ACHN (cell line): ENCODE results near the gene PITPNC1.

Experiments
- DNase-seq: peaks from one replicate; pipeline ENCODE4 v3.0.0-alpha.2; 2015
- in situ Hi-C: cut with HindIII; loops from 2 replicates; pipeline ENCODE4 v1.10.0; 2017; ENCODE audit warnings: low sequenced_read_pairs, low pct_ligation_motif_present, low pct_unique_long_range_greater_than_20kb

The PITPNC1 gene

DNA sequence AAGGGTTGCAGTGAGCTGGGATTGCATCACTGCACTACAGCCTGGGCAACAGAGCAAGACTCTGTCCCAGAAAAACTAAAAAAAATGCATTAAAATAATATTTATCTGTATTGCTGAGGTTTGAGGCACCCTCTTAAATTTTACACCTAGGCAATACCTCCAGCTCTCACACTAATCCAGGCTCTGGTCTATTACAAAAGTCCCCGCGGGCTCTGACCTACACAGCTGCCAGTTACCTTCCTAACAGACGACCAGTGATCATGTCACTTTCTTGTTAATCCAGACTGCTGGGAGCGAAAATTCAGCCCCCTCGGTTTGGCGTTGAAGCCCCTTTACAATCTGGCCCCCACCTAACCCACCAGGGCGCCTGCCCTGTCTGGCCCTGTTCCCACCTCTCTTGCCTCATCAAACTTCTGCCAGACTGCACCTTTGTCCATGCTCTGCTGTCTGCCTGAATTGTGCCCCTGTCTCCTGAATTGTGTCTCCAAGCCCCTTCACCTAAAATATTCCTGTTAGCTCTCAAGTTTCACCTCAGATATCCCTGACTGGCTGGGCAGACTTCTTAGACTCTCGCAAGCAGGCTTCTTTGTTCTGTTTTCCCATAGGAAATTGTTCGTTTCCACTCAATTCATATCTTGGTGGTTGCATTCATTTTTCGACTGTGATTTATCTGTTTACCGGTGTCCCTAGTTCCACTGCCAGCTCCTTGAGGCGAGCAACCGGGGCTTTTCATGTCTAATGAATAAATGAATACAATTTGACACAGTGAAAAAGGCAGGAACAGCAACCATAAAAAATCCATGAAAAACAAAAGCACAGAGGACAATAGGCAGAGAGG, 65.9 kb downstream of the PITPNC1 start:
- in situ Hi-C loops, result no loop called here

DNA sequence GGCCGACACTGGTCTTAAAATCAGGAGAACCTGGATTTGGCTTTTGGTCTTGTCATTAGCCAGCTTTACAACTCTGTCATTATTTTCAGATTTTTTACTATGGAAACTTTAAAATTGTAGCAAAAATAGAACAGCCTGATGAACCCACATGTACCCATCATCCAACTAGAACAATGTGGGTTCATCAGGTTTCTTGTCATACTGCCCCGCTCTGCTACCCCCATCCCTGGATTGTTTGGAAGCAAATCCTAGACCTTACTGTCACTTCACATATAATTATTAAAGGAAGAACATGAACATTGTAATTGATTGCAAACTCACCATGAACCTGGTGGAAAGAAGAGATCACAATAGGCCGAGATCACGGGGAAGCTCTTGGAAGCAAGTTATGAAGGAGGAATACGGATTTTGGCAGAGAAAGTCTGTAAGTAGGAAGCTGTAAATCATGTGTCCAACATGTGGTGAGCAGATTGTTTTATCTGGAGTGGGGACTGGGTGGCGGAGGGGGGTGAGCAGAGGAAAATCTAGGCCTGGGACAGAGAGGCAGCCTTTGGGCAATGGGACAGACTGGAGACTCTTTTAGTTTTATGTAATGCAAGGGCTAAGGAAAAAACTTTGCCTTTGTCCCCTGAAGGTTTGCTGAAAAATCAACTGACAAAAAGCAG, 67.0 kb downstream of the PITPNC1 start:
- in situ Hi-C loops, result no loop called here
- DNase-seq, result no peak

More for the DNA sequence above, 65.9 kb downstream of the PITPNC1 start:
- DNase-seq, result no peak

DNA sequence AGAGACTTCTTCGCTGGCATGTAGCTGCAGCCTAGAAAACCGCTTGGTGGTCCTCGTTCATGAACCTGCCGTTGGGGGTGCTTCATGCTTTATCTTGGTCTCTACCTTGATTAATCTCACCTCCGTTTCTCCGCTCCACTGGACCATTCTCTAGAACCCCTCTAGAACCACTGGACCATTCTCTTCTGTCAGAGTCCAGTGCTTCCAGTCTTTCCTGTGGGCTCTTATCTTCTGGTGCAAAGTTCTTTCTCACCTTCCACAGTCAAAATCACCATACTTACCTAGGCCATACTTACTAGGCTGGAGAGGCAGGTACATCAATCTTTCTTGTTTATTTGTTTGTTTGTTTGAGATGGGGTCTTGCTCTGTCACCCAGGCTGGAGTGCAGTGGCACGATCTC, 71.4 kb downstream of the PITPNC1 start:
- in situ Hi-C loops, result no loop called here
- no peak for DNase-seq

DNA sequence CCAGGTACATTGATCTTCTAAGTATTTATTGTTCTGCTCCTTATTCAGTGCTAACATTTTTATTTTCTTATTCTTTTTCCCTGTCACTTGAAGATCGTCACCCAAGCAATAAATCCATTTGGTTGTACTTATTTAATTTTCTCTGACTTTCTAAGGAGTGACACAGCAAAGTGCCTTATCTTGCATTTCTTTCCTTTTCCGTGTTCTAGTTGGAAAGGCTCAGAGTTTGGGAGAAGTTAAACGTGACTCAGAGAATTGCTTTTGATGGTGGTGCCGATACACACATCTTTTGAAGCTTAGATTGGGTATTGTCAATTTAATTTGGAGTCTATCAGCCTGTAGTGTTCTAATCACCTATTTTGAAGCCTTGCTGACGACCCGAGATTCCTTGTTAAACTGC, 72.0 kb downstream of the PITPNC1 start:
- in situ Hi-C loops, result no loop called here
- no peak for DNase-seq

DNA sequence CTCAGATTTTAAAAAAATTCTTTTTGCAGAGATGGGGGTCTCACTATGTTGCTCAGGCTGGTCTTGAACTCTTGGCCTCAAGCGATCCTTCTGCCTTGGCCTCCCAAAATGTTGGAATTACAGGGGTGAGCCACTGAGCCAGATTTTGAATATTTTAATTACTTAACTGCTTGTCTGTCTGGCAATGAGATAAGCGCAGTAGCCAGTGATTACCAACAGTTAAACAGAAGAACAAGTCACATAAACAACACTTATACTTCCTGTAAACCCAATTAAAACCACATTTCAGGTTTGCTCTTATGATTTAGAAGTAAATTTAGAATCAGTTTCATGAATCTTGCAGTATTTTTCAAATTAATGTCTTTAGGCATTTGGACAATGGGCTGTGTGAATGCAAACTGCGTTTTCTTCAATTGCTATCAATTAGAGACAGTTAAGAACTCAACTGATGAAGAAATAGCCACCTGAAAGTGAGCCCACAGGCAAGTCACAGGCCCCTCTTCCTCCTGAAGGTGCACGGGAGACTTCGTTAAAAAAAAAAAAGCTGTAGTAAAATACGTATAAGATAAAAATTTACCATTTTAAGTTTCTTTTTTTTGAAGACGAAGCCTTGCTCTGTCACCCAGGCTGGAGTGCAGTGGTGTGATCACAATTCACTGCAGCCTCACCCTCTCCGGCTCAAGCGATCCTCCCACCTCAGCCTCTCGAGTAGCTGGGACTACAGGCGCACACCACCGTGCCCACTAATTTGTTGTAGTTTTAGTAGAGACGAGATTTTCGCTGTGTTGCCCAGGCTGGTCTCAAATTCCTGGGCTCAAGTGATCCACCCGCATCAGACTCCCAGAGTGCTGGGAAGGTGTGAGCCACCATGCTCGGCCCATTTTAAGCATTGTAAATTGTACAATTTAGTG, 73.0 kb downstream of the PITPNC1 start:
- in situ Hi-C loops, result no loop called here
- no peak for DNase-seq

DNA sequence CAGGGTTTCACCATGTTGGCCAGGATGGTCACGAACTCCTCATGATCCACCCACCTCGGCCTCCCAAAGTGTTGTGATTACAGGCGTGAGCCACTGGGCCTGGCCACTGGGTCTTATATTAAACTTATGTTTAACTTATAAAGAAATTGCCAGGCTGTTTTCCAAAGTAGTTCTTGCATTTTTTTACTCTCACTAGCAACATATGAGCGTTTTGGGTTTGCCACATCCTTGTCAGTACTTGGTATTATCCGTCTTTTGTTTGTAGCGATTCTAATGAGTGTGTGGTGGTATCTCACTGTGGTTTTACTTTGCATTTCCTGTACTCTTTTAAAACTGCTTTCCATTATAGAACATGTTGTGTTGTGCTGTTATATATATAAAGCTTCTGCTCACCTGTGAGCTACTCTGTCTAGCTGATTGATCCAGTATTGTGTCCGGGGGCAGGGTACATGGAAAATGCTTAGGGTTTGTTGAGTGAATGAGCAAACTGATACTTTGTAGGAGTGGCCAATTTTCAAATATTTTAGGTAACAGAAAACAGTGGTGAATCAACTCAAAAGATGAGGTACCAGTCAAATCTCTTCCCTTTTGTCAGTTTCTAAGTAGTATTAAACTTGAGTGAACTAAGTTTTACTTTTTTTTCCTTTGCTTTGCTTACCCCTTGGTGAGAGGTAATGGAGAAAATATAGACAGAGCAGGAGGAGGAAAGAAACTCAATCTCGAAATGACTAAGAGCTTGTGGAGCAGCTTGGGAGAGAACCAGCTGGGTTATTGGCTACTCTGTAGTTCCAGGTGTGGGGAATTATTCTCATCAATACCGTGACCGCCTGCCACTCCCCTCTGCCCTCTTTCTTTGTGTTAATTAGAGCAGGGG, 75.8 kb downstream of the PITPNC1 start:
- no peak for DNase-seq
- in situ Hi-C loops, result no loop called here

DNA sequence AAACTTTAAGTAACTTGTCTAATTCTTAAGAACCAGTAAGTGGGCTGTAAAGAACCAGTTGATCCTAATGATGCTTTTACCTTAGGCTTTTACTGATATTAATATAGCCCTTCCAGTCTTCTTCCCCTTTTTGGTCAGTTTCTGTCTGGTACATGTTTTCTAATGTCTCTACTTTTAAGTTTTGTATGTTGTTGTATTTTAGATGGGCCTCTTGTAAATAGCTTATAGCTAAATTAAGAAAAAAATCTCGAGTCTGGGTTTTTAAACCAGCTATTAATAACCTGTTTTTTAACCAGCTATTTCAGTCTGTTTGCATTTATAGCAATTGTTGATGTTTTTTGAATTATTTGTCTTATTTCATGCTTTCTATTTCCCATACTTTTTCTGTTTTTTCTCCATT, 79.0 kb downstream of the PITPNC1 start:
- in situ Hi-C loops, result no loop called here
- no peak for DNase-seq

DNA sequence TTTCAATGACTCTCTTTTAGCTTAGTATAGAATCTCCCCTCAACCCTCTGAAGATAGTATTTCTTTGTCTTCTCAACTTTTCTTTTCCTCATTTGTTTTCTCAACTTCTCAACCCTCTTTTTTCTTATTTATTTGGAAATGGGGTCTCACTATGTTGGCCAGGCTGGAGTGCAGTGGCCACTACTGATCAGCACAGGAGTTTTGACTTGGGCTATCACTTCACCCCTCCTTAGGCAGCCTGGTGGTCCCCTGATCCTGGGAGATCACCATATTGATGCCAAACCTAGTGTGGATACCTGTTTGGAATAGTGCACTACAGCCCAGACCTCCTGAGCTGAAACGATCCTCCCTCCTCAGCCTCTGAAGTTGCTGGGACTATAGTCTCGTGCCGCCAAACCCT, 79.8 kb downstream of the PITPNC1 start:
- DNase-seq, result no peak
- in situ Hi-C loops, result no loop called here

DNA sequence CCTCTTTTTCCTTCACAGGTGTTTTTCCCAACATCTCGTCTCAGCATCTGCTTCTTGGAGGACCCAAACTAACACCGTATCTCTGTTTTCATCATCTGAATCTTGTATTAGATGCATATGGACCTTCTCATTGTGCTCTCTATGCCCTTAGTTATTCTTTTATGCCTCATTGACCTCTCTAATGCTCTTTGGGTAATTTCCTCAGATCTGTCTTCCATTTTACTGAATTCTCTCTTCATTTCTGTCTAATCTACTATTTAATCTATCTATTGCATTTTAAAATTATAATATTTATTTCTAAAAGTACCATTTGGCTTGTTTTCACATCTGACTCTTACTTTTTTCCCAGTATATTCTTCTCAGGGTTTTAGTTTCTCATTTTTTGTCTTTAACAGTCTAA, 81.1 kb downstream of the PITPNC1 start:
- in situ Hi-C loops, result no loop called here

DNA sequence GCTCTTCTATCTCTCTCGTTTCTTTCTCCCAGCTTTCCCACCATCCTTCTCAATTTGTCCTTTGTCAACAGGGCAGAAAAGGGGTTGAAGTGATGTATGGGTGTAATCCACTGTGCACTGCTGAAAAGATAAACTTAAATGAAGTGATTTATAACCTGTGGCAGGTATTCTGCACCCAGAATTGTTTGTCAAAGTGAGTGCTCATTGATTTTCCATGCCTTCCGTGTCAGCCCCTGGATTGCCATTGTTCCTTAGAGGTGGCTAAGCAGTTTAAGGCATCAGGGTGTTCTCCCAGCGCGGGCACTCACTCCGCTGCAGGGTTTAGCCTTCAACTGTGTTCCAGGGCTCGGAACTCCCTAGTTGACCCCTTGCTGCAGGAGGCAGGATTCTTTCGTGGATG, 82.9 kb downstream of the PITPNC1 start:
- in situ Hi-C loops, result no loop called here
- DNase-seq, result no peak

More for the DNA sequence above, 81.1 kb downstream of the PITPNC1 start:
- DNase-seq, result no peak

DNA sequence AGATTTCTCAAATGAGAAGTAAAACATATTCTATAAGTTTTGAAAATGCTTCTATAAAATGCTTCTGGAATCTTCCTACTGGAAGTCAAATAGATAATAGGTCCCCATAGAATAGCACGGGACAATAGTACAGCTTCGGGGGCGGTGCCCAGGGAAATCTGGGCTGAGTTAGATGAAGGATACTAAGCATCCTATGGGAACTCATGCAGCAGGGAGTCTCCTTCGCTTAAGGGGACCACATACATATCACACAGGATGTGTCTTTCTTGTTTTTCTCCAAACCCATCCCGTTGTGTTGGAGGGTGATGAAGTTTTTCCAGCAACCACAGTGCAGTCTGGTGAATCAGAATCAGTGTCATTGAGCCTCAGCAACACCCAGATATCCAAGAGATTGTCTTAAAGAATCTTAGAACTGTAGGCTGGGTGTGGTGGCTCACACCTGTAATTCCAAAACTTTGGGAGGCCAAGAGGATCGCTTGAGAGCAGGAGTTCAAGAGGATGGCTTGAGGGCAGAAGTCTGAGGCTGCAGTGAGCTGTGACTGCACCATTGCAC, 84.2 kb downstream of the PITPNC1 start:
- in situ Hi-C loops, result no loop called here
- no peak for DNase-seq

DNA sequence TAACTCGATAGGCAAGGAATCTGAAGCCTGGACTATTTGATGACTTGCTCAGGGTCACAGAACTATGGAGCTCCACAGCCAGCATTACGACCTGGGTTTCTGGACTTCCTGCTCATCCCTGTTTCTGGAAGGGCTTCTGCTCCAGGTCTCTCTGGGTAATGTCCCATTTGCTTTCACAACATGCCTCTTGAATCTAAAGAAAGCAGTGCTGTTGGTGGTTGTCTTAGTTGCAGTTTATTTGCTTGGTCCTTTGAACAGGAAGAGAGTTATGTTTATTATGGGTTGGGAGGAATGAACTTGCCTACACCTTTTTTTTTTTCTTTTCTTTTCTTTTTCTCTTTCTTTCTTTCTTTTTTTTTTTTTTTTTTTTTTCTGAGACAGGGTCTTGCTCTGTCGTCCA, 84.8 kb downstream of the PITPNC1 start:
- no peak for DNase-seq
- in situ Hi-C loops, result no loop called here

DNA sequence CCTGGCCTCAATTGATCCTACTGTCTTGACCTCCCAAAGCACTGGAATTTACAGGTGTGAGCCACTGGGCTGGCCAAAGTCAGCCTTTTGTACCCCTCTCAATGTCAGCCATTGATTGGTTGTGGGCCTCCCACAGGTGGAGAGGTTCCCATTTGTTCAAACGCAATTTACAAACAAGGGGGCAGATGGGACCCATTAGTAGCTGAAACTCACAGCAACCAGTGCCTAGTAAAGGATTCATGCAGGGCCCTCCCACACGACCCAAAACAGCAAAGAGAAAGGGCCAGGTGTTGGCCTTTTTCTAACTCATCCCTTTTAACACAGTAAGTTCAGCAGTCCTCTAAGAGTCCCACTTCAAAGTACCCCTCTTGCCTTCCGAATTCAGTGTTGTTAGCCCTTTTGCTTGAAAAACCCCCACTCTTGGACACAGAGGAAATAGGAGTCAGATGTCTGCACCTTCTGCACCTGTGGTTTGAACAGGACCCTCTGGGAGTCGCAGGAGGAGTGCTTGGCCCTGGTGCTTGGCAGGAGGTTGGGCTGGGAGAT, 89.2 kb downstream of the PITPNC1 start:
- in situ Hi-C loops, result no loop called here
- DNase-seq, result no peak

DNA sequence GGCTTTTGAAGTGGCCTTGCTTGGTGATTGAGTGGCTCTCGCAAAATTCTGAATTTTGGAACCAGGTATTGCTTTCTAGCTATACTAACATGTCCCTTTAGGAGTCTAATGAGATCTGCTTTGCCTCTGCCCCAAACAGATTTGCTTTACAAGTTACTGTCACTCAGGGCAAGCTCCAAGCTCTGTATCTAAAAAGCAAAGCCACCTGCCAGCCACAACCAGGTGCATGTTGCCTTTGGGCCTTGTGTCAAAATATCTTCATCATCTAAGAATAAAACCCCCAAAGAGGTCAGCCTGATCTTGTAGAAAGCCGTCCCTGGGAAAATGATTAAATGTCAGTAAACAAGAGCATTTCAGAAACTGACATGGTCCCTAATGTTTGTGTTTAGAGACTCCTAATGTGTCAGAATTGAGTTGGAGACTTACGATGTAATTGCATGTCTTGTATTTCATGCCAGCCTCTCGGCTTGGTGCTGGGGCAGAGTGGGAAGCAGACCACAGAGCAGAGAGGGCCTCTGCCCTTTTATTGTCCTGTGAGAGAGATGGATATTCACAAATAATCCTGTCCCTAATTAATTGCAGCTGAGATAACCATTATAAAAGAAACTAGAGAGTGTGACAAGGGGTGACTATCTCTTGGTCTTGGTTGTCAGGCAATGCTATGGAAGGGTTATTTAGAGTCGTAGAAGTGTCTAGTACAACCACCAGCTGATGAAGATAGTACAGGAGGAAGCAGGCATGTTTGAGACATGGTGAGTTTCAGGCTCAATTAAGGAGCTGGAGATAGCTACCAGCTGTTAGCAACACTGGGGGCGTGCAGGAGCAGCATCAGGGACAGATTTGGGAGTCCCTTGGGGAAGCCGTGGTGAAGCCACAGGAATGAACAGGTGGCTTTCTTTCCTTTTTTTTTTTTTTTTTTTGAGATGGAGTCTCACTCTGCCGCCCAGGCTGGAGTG, 90.7 kb downstream of the PITPNC1 start:
- in situ Hi-C loops, result no loop called here
- no peak for DNase-seq

DNA sequence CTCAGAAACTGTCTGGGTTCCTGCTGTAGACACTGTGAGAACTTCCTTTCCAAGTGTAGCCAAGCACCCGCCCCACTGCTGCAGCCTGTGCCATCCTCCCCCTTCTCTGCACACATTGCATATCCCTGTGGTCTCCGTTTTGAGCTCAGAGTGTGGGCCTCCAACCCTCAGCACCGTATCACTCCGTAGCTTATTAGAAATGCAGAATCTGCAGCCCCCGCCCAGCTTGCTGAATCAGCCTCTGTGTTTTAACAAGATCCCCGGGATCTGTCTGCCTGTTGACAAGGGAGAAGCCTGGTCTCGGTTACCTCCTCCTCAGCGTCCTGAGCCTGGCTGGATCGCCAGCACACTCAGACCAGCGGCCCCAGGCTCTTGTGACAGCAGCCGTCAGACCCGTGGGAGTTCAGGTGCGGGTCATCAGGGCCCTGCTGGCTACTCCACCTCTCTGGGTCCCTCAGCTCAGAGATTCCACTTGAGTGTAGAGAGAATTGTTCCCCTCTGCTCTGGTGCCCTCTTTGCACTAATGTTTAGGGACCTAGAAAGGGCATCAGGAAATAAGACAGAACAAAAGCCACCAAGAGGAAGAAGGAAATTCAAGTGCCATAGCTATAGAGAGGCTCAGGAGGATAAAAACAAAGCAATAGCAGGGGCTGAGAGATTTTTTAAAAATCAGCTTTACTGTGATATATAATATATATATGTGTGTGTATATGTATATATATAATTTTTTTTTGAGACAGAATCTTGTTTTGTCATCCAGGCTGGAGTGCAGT, 92.3 kb downstream of the PITPNC1 start:
- in situ Hi-C loops, result no loop called here
- DNase-seq, result no peak

DNA sequence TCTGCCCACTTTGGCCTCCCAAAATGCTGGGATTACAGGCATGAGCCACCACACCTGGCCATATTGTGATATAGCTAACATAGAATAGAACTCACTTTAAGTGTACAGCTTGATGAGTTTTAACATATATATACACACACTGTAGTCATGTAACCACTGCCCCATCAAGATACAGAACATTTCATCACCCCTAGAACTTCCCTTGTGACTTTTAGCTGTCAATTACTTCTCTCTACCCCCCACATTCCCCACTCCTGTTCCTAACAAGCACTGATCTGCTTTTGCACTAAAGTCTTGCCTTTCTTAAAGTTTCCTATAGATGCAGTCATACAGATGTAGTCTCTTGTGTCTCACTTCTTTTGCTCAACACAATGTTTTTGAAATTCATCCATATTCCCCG, 93.1 kb downstream of the PITPNC1 start:
- in situ Hi-C loops, result no loop called here
- no peak for DNase-seq
